Activated T-cell treated with anti-CD3 and anti-CD28 coated beads, Interleukin-2, amount 50 U/mL, for 24 hours (primary cell): ENCODE data around the gene GPI.
"Not testable (repeated sequence)": the region's sequence is repeated elsewhere in the genome, so short reads cannot be mapped to it uniquely, and the experiment has no call there.

ENCODE experiments used
- DNase-seq: peaks from one replicate; pipeline ENCODE4 v3.0.0-alpha.2; 2020
- H3K27ac Mint-ChIP-seq: 2 replicates; pipeline ENCODE4 v1.8.0; 2020; ENCODE audit warnings: mild to moderate bottlenecking, mixed read lengths
- H3K27me3 Mint-ChIP-seq: 2 replicates; pipeline ENCODE4 v1.8.0; 2020; ENCODE audit warnings: mixed read lengths
- H3K36me3 Mint-ChIP-seq: 2 replicates; pipeline ENCODE4 v1.8.0; 2020; ENCODE audit warnings: low read depth, mixed read lengths
- H3K4me1 Mint-ChIP-seq: 2 replicates; pipeline ENCODE4 v1.8.0; 2020; ENCODE audit warnings: low read depth, mixed read lengths
- H3K4me3 Mint-ChIP-seq: 2 replicates; pipeline ENCODE4 v1.8.0; 2020; ENCODE audit warnings: mild to moderate bottlenecking, moderate library complexity, mixed read lengths
- H3K9me3 Mint-ChIP-seq: 2 replicates; pipeline ENCODE4 v1.8.0; 2020; ENCODE audit warnings: mixed read lengths

Gene GPI

DNA sequence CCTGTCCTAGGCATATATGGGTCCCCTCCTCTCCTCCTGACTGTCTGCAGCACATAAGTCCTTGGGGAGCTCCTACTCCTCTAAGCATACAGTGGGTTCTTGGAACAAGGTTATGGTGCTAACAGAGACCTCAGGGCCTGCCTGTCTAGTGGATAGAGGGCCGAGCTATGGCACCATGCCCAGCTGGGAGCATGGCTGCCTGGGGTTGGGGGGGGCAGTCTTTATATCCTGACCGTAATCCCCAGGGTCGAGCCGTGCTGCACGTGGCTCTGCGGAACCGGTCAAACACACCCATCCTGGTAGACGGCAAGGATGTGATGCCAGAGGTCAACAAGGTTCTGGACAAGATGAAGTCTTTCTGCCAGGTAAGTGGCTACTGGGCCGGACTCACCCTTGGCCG is 3.3 kb downstream of the GPI start:
- Mint-ChIP-seq H3K36me3 (peaks cover 74% of the 10 kb centered on the region), H3K4me3 (peak overlapping the region; percentile 47), H3K27me3 (no peaks in the 10 kb centered on the region), H3K9me3 (no peaks in the 10 kb centered on the region), H3K27ac (peak overlapping the region; percentile 95), H3K4me1 (peaks cover 55% of the 10 kb centered on the region)
- no peak for DNase-seq

- not testable (repeated sequence) for H3K4me3 Mint-ChIP-seq, H3K9me3 Mint-ChIP-seq, H3K27me3 Mint-ChIP-seq, H3K27ac Mint-ChIP-seq, DNase-seq
- H3K36me3 Mint-ChIP-seq = peaks cover 80% of the 10 kb centered on the region
- peaks cover 56% of the 10 kb centered on the region for H3K4me1 Mint-ChIP-seq
Observed at GRCh38 chr19:34369166-34369565, 4.2 kb downstream of the GPI start.

DNA sequence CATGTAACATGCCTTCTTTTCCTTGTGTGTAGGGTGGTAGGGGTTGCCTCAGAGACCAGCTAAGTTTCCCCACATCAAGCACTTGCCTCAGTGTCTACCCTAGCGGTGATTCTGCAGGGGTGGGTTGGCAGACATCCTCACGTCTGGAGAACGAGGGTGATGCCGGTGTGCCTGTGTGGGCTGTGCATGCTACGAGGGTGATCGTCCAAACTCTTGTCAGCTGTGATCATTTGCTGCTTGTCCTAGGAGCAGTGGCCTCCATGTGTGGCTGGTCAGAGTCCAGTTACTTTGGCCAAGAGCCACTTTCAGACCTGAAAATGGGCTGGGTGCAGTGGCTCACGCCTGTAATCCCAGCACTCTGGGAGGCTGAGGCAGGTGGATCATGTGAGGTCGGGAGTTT is 5.1 kb downstream of the GPI start:
- Mint-ChIP-seq H3K4me3 (no peak overlapping the region), H3K36me3 (peaks cover 89% of the 10 kb centered on the region), H3K27me3 (no peaks in the 10 kb centered on the region), H3K4me1 (peaks cover 53% of the 10 kb centered on the region), H3K9me3 (no peaks in the 10 kb centered on the region), H3K27ac (peak overlapping the region; percentile 59)
- DNase-seq = no peak

GRCh38 chr19:34370983-34371382 is 6.0 kb downstream of the GPI start:
- H3K36me3 Mint-ChIP-seq = peaks cover 91% of the 10 kb centered on the region
- H3K4me1 Mint-ChIP-seq = peaks cover 54% of the 10 kb centered on the region
- DNase-seq = no peak
- no peaks in the 10 kb centered on the region for H3K27me3 Mint-ChIP-seq
- no peaks in the 10 kb centered on the region for H3K9me3 Mint-ChIP-seq
- H3K4me3 Mint-ChIP-seq = no peak overlapping the region
- H3K27ac Mint-ChIP-seq = no peak overlapping the region

DNA sequence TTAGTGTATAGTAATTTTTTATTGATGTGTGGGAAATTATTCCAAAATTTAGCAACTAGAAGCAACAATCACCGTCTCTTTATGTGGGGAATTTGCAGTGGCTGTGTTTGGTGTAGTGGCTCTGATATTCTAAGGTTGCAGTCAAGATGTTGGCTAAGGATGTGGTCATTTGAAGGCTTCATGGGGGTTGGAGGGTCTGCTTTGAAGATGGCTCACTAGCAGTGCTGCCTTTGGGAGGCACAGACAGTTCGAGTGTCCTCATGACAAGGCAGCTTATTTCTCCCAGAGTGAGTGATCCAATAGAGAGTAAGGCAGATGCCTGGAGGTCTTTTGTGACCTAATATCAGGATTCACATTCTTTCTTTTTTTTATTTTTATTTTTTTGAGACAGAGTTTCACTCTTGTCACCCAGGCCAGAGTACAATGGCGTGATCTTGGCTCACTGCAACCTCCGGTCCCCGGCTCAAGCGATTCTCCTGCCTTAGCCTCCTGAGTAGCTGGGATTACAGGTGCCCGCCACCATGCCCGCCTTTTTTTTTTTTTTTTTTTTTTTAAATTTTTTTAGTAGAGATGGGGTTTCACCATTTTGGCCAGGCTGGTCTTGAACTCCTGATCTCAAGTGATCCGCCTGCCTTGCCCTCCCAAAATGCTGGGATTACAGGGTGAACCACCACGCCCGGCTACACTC is 8.7 kb downstream of the GPI start:
- Mint-ChIP-seq H3K9me3 (no peaks in the 10 kb centered on the region), H3K36me3 (peaks cover 85% of the 10 kb centered on the region), H3K4me3 (no peak overlapping the region), H3K4me1 (peaks cover 29% of the 10 kb centered on the region), H3K27ac (peak overlapping the region; percentile 4), H3K27me3 (no peaks in the 10 kb centered on the region)
- no peak for DNase-seq

DNA sequence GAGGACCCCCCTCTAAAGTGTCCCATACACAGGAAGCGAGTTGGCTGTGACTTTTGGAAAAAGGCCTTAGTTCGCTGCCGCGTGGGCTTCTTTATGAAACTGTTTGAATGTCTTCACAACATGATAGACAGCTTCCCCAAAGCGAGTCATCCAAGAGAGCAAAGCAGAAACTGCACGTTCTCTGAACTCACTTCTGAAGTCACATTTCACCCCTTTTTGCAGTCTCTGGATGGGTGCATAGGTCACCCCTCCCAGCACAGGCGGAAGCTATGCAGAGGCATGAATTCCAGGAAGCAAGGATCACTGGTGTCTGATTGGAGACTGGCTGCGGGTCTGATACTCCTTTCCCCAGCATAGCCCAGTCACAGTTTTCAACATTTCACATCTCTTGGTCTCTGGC is 10.6 kb downstream of the GPI start:
- Mint-ChIP-seq H3K4me1 (peaks cover 18% of the 10 kb centered on the region), H3K27me3 (no peaks in the 10 kb centered on the region), H3K9me3 (no peaks in the 10 kb centered on the region), H3K27ac (peak overlapping the region; percentile 47), H3K4me3 (no peak overlapping the region), H3K36me3 (peaks cover 84% of the 10 kb centered on the region)
- no peak for DNase-seq

- Mint-ChIP-seq H3K9me3 (no peaks in the 10 kb centered on the region), H3K4me1 (peaks cover 5% of the 10 kb centered on the region), H3K27ac (no peak overlapping the region), H3K36me3 (peaks cover 91% of the 10 kb centered on the region), H3K4me3 (no peak overlapping the region), H3K27me3 (no peaks in the 10 kb centered on the region)
- no peak for DNase-seq
Observed at GRCh38 chr19:34380639-34381241, 15.7 kb downstream of the GPI start.

DNA sequence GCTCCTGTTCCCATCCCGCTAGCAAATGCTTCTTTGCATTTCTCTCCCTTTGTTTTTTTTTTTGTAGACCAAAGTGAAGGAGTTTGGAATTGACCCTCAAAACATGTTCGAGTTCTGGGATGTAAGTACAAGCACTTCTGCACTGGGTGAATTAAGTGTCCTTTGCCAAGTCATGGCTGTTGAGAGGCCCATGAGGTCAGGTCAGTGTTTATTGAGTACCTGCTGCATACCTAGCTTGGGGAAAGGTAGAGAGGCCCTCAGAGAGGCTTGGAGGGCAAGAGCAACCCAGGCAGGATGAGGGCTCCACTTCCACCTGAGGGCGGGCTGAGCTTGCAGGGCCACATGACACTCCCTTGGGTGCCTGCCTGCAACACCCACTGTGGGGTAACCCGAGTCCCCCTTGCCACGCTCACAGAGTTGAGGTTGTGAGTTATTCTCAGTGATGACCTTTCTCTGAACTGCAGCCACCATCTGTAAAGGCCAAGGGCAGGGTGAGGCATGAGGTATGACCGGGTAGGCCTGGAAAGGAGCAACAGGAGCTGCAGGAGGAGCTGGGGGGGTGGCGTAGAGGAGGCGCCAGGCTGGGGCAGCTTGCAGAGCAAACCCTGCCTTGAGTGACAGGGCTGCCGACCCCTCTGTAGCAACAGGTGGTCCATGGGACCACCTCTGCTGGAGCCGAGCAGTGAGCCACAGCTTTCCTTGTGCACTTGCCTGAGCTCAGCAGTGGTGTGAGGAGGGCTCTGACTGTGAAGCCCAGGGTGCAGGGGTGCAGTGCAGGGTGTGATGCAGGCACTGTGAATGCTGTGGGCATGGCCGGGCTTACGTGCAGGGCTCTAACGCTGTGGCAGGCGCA is 16.6 kb downstream of the GPI start:
- Mint-ChIP-seq H3K27ac (no peak overlapping the region), H3K4me1 (peaks cover 5% of the 10 kb centered on the region), H3K4me3 (no peak overlapping the region), H3K36me3 (peaks cover 93% of the 10 kb centered on the region), H3K9me3 (no peaks in the 10 kb centered on the region), H3K27me3 (no peaks in the 10 kb centered on the region)
- DNase-seq = no peak

DNA sequence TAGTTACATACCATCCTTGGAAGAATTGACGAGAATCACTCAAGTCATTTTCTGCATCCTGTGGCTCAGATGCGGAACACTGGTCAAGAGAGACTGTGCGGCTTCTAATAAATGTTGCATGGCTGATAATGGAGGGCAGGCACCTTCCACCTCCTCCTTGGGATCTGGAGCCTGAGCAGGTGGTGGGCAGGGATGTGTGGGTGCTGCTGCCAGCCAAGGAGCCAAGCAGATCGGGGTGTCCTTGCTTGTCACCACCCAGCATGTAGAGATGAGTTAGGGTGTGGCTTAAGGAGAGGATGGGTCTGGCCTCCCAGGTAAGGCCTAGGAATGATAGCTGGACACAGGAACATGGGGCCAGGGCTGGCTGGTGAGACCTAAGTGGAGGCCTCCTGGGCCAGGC is 17.5 kb downstream of the GPI start:
- Mint-ChIP-seq H3K9me3 (no peaks in the 10 kb centered on the region), H3K27ac (peak overlapping the region; percentile 23), H3K4me1 (peaks cover 5% of the 10 kb centered on the region), H3K27me3 (no peaks in the 10 kb centered on the region), H3K4me3 (no peak overlapping the region), H3K36me3 (peaks cover 96% of the 10 kb centered on the region)
- no peak for DNase-seq

DNA sequence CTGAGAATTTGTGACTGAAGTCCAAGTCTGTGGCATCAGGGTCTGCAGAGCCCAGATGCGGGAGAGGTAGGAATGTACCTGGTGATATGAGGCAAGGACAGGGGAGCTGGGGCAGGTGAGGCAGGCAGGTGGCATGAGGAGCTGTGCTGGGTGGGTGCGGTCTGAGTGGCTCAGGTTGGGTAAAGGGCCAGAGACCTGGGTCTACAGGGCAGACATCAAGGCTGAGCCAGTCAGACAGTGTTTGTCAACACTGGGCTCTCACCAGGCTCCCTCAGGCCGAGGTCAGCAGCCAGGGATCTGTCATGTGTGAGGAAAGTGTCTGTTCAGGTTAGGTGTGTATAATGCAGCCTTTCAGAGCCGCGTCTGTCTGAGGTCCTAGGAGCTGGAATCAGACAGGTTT is 18.6 kb downstream of the GPI start:
- no peak for DNase-seq
- Mint-ChIP-seq H3K9me3 (no peaks in the 10 kb centered on the region), H3K27me3 (no peaks in the 10 kb centered on the region), H3K36me3 (peaks cover 97% of the 10 kb centered on the region), H3K4me3 (no peak overlapping the region), H3K4me1 (peaks cover 5% of the 10 kb centered on the region), H3K27ac (peak overlapping the region; percentile 26)

DNA sequence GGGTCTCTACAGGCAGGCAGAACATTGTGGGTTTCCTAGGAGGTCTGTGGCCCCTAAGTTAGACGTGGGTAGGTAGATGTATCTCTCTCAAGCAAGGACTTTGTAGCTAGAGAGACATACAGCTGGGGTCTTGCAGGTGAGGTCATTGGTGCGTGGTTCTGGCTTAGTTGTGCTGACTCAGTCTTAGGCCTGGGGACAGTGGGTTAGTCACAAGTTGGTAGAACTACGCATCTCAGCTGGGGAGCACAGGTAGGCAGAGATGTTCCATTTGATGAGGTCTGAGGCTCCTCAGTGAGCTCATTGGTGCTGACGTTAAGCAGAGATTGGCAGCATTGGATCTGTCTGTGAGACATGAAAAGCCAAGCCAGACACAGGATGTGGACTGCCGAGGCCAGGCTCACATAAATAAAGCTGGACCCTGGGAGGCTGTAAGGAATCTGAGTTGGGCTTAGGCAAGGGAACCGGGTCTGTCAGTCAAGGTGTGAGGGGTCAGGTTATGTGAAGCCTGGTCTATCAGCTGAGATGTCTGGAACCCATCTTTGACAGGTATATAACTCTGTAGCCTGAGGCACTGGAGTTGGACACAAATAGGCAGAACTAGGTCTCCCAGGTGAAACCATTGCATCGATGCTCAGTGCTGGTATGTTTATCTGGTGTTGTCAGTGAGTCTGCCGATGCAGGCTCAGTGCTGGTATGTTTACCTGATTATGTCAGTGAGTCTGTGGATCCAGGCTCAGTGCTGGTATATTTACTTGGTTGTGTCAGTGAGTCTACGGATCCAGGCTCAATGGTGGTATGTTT is 21.8 kb downstream of the GPI start:
- Mint-ChIP-seq H3K27ac (no peak overlapping the region), H3K9me3 (no peaks in the 10 kb centered on the region), H3K36me3 (peaks cover 69% of the 10 kb centered on the region), H3K4me1 (peaks cover 5% of the 10 kb centered on the region), H3K27me3 (no peaks in the 10 kb centered on the region), H3K4me3 (no peak overlapping the region)
- no peak for DNase-seq

DNA sequence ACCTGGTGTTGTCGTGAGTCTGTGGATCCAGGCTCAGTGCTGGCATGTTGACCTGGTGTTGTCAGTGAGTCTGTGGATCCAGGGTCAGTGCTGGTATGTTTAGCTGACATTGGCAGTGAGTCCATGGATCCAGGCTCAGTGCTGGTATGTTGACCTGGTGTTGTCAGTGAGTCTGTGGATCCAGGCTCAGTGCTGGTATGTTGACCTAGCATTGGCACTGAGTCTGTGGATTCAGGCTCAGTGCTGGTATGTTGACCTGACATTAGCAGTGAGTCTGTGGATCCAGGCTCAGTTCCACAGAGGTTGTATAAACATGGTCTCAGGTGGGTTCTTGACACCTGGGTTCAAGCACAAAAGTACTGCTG is 22.4 kb downstream of the GPI start:
- Mint-ChIP-seq H3K4me3 (no peak overlapping the region), H3K27ac (no peak overlapping the region), H3K27me3 (no peaks in the 10 kb centered on the region), H3K4me1 (peaks cover 5% of the 10 kb centered on the region), H3K36me3 (peaks cover 63% of the 10 kb centered on the region), H3K9me3 (no peaks in the 10 kb centered on the region)
- DNase-seq = no peak

DNA sequence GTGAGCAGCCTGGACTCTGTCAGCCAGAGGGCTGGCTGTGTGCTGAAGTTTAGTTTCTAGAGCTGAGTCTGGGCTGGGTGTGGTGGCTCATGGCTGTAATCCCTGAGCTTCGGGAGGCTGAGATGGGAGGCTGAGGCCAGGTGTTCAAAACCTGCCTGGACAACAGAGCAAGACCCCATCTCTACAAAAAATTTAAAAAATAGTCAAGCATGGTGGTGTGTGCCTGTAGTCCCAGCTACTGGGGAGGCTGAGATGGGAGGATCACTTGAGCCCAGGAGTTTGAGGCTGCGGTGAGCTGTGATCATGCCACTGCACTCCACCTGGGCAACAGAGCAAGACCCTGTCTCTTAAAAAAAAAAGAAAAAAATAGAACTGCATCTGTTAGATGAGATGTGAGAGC is 23.7 kb downstream of the GPI start:
- H3K27ac Mint-ChIP-seq, H3K4me3 Mint-ChIP-seq, H3K9me3 Mint-ChIP-seq, H3K4me1 Mint-ChIP-seq, DNase-seq, H3K27me3 Mint-ChIP-seq: not testable (repeated sequence)
- peaks cover 53% of the 10 kb centered on the region for H3K36me3 Mint-ChIP-seq

GRCh38 chr19:34391813-34392212 is 26.8 kb downstream of the GPI start:
- Mint-ChIP-seq H3K27me3 (no peaks in the 10 kb centered on the region), H3K4me3 (no peak overlapping the region), H3K9me3 (no peaks in the 10 kb centered on the region), H3K4me1 (no peaks in the 10 kb centered on the region), H3K27ac (no peak overlapping the region), H3K36me3 (peaks cover 46% of the 10 kb centered on the region)
- DNase-seq = no peak
